ACC112 (cell line): ENCODE data around the gene SYNPR.
"Not testable (repeated sequence)": the region's sequence is repeated elsewhere in the genome, so short reads cannot be mapped to it uniquely, and the experiment has no call there.

Experiments used
- H2AFZ ChIP-seq: fragments of 200-600 bp; sonication (generic); one replicate; pipeline ENCODE4 v1.6.0; 2017; ENCODE audit warnings: antibody characterized with exemption, low read length; ENCODE audit not compliant: unreplicated experiment
- H3K27ac ChIP-seq: fragments of 200-600 bp; sonication (generic); 2 replicates; pipeline ENCODE4 v1.5.1; 2014; ENCODE audit warnings: low read depth, mild to moderate bottlenecking, antibody characterized with exemption, low read length, moderate library complexity
- H3K27me3 ChIP-seq: fragments of 200-600 bp; sonication (generic); 2 replicates; pipeline ENCODE4 v1.6.1; 2014; ENCODE audit warnings: mild to moderate bottlenecking, antibody characterized with exemption, low read length, moderate library complexity, mixed read lengths; ENCODE audit not compliant: insufficient read depth
- H3K36me3 ChIP-seq: fragments of 200-600 bp; sonication (generic); 2 replicates; pipeline ENCODE4 v1.6.1; 2016; ENCODE audit warnings: mild to moderate bottlenecking, antibody characterized with exemption, low read length, moderate library complexity, mixed read lengths; ENCODE audit not compliant: insufficient read depth
- H3K4me1 ChIP-seq: fragments of 200-600 bp; sonication (generic); one replicate; pipeline ENCODE4 v1.6.1; 2016; ENCODE audit warnings: low read length, mixed read lengths; ENCODE audit not compliant: insufficient read depth, unreplicated experiment, control insufficient read depth
- H3K4me3 ChIP-seq: fragments of 200-600 bp; sonication (generic); 2 replicates; pipeline ENCODE4 v1.5.1; 2014; ENCODE audit warnings: mild to moderate bottlenecking, low read depth, low read length
- H3K79me2 ChIP-seq: fragments of 200-600 bp; sonication (generic); one replicate; pipeline ENCODE4 v1.6.0; 2016; ENCODE audit warnings: low read length; ENCODE audit not compliant: control insufficient read depth, unreplicated experiment, insufficient read depth

The SYNPR gene

DNA sequence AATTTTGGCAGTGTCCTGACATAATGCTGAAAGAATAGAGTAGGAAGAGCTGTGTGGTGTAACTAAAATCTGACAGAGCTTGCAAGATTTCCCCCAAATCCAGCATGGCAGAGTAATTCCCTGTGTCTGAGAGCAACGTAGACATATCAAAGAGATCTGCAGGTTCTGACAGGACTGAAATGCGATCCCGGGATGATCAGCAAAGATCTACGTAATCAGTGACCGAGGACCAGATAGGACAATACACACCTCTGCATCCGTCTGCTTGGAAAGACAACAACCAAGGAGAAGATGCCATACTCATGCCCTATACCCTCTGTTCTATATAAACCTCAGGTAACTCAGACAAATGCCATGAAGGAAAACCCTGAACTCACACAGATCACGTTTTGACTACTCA is 26.6 kb upstream of the SYNPR start:
- Histone ChIP-seq H3K36me3 (no peaks in the 10 kb centered on the region), H3K27me3 (peaks cover 35% of the 10 kb centered on the region), H3K4me3 (no peak overlapping the region), H3K4me1 (no peaks in the 10 kb centered on the region), H2AFZ (no peak overlapping the region), H3K27ac (no peak overlapping the region), H3K79me2 (no peaks in the 10 kb centered on the region)

DNA sequence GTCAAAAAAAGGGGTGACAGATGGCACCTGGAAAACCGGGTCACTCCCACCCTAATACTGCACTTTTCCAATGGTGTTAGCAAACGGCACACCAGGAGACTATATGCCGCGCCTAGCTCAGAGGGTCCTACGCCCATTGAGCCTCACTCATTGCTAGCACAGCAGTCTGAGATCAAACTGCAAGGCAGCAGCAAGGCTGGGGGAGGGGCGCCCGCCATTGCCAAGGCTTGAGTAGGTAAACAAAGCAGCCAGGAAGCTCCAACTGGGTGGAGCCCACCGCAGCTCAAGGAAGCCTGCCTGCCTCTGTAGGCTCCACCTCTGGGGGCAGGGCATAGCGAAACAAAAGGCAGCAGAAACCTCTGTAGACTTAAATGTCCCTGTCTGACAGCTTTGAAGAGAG is 22.3 kb upstream of the SYNPR start:
- H3K4me1 ChIP-seq, H3K4me3 ChIP-seq, H3K36me3 ChIP-seq, H3K27me3 ChIP-seq, H3K27ac ChIP-seq, H2AFZ ChIP-seq, H3K79me2 ChIP-seq: not testable (repeated sequence)

- Histone ChIP-seq H3K27ac (no peak overlapping the region), H3K4me1 (no peaks in the 10 kb centered on the region)
These were observed 13.4 kb upstream of the SYNPR start for GRCh38 chr3:63264716-63265115.

GRCh38 chr3:63274359-63274758 is 3.7 kb upstream of the SYNPR start:
- H3K79me2 ChIP-seq, result no peaks in the 10 kb centered on the region
- H3K36me3 ChIP-seq, result no peaks in the 10 kb centered on the region
- H3K4me1 ChIP-seq, result no peaks in the 10 kb centered on the region
- H3K27ac ChIP-seq, result no peak overlapping the region
- no peak overlapping the region for H3K4me3 ChIP-seq
- peaks cover 58% of the 10 kb centered on the region for H3K27me3 ChIP-seq
- no peak overlapping the region for H2AFZ ChIP-seq

More at GRCh38 chr3:63264716-63265115, 13.4 kb upstream of the SYNPR start:
- no peaks in the 10 kb centered on the region for H3K27me3 ChIP-seq
- H3K36me3 ChIP-seq, result no peaks in the 10 kb centered on the region
- H2AFZ ChIP-seq, result no peak overlapping the region
- H3K4me3 ChIP-seq, result no peak overlapping the region
- H3K79me2 ChIP-seq, result no peaks in the 10 kb centered on the region

GRCh38 chr3:63279005-63279841 is 1.1 kb downstream of the SYNPR start:
- Histone ChIP-seq H3K36me3 (no peaks in the 10 kb centered on the region), H3K4me3 (no peak overlapping the region), H3K27ac (no peak overlapping the region), H2AFZ (no peak overlapping the region), H3K79me2 (no peaks in the 10 kb centered on the region), H3K4me1 (no peaks in the 10 kb centered on the region), H3K27me3 (peaks cover 68% of the 10 kb centered on the region)

GRCh38 chr3:63287610-63288009 is 9.5 kb downstream of the SYNPR start:
- Histone ChIP-seq H3K27ac (no peak overlapping the region), H3K36me3 (no peaks in the 10 kb centered on the region), H3K4me3 (no peak overlapping the region), H3K79me2 (no peaks in the 10 kb centered on the region), H3K4me1 (no peaks in the 10 kb centered on the region), H3K27me3 (peaks cover 15% of the 10 kb centered on the region; the same call in 1 of the 2 replicates), H2AFZ (no peak overlapping the region)

GRCh38 chr3:63290686-63291085 is 12.6 kb downstream of the SYNPR start:
- Histone ChIP-seq H3K27ac (no peak overlapping the region), H3K4me3 (no peak overlapping the region), H3K4me1 (no peaks in the 10 kb centered on the region), H3K27me3 (peaks cover 16% of the 10 kb centered on the region; the same call in 1 of the 2 replicates), H3K79me2 (no peaks in the 10 kb centered on the region), H3K36me3 (no peaks in the 10 kb centered on the region), H2AFZ (no peak overlapping the region)

- Histone ChIP-seq H3K27ac (no peak overlapping the region), H3K4me1 (no peaks in the 10 kb centered on the region), H3K79me2 (no peaks in the 10 kb centered on the region), H2AFZ (no peak overlapping the region), H3K4me3 (no peak overlapping the region), H3K36me3 (no peaks in the 10 kb centered on the region), H3K27me3 (peaks cover 4% of the 10 kb centered on the region; the same call in 1 of the 2 replicates)
These were observed 16.2 kb downstream of the SYNPR start for GRCh38 chr3:63294332-63294731.

DNA sequence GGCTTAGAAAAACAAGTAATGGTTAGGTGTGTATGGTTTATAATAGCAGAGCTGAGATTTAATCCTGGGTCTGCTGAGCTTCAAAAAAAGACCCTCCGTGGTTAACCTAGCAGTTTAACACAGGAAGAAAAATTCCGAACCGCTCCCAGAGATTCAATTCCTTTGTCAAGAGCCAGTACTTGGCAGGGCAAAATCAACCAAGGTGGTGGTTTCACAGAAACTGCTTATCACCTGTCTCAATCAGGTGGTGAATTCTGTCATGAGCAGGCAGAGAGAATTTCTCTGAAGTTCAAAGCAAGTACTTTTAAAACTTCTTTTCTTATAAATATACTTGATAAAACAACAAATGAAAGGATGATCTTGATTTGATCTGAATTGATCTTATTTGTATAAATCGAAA is 17.2 kb downstream of the SYNPR start:
- H3K79me2 ChIP-seq, result no peaks in the 10 kb centered on the region
- no peak overlapping the region for H2AFZ ChIP-seq
- peaks cover 4% of the 10 kb centered on the region; the same call in 1 of the 2 replicates for H3K27me3 ChIP-seq
- H3K4me3 ChIP-seq, result no peak overlapping the region
- H3K27ac ChIP-seq, result no peak overlapping the region
- no peaks in the 10 kb centered on the region for H3K4me1 ChIP-seq
- no peaks in the 10 kb centered on the region for H3K36me3 ChIP-seq

DNA sequence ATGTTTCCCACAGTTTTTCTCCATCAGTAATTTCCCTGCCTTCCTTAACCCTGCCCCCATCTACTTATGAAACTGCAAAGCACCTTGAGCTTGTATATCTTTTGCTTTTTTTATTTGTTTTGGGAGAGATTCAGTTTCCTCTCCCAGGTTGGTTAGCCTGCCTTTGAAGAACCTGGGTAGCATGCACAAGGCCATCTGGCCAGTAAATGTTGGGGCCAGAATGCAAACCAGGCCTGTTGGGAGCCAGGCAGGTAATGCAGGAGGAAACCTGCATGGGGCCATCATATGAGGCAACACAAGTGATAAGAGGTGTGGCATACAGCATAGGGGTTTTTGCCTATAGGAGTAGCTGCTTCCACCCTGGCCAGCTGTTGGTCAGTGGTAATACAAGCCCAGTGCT is 17.7 kb downstream of the SYNPR start:
- Histone ChIP-seq H3K27me3 (peaks cover 4% of the 10 kb centered on the region; the same call in 1 of the 2 replicates), H2AFZ (no peak overlapping the region), H3K36me3 (no peaks in the 10 kb centered on the region), H3K4me1 (no peaks in the 10 kb centered on the region), H3K27ac (no peak overlapping the region), H3K79me2 (no peaks in the 10 kb centered on the region), H3K4me3 (no peak overlapping the region)

- no peak overlapping the region for H3K27ac ChIP-seq
- H3K4me1 ChIP-seq, result no peaks in the 10 kb centered on the region
- peaks cover 4% of the 10 kb centered on the region; the same call in 1 of the 2 replicates for H3K27me3 ChIP-seq
- H3K79me2 ChIP-seq, result no peaks in the 10 kb centered on the region
- H3K4me3 ChIP-seq, result no peak overlapping the region
- H2AFZ ChIP-seq, result no peak overlapping the region
- no peaks in the 10 kb centered on the region for H3K36me3 ChIP-seq
These were observed 18.1 kb downstream of the SYNPR start for GRCh38 chr3:63296249-63296648.
